SK-N-SH (cell line): ENCODE measurements around the gene GYPC. TPM values are rescaled to one million over a fixed set of nuclear protein-coding genes. Genes with fewer than 3 reads are reported as not detected.

Experiments used
- CTCF ChIA-PET: fragments of 300-600, 350-600 bp; formaldehyde crosslinking; extraction: SDS; loops from one replicate; lab custom pipeline; 2021; lab: Yijun Ruan, JAX
- POLR2A ChIA-PET: fragments of 350-600 bp; sonication (Branson Sonifier 250); formaldehyde crosslinking; extraction: SDS; loops from one replicate; lab custom pipeline; 2020; ENCODE audit warnings: antibody characterized with exemption, inconsistent platforms; lab: Yijun Ruan, JAX
- DNase-seq: peaks from one replicate; pipeline ENCODE4 v3.0.0; 2012
- H2AFZ ChIP-seq: fragments of 200-600 bp; sonication (generic); 2 replicates; pipeline ENCODE4 v1.8.1; 2016; ENCODE audit warnings: antibody characterized with exemption, mild to moderate bottlenecking, low read depth
- H3F3A ChIP-seq: fragments of 200-600 bp; sonication (generic); replicated peaks from 2 replicates; pipeline ENCODE3; 2016; ENCODE audit warnings: antibody characterized with exemption, mild to moderate bottlenecking; ENCODE audit not compliant: insufficient read depth
- H3K27ac ChIP-seq, 2 experiments: fragments of 200-500 bp in 1 of 2; fragments of 200-600 bp in 1 of 2; sonication (Bioruptor generic) in 1 of 2; sonication (generic), shearing (Covaris generic) in 1 of 2; 2 replicates each; pipeline versions ENCODE4 v1.5.1 to v1.6.1; 2014 to 2016; ENCODE audit warnings: low read depth in 2 of 2, inconsistent platforms in 1 of 2, low read length in 1 of 2, mild to moderate bottlenecking in 1 of 2, mixed read lengths in 1 of 2
- H3K27me3 ChIP-seq: fragments of 200-600 bp; sonication (generic), shearing (Covaris generic); 2 replicates; pipeline ENCODE4 v1.6.1; 2016; ENCODE audit warnings: mixed run types; ENCODE audit not compliant: insufficient read depth
- H3K36me3 ChIP-seq, 2 experiments: fragments of 200-500 bp in 1 of 2; fragments of 200-600 bp in 1 of 2; sonication (Bioruptor generic) in 1 of 2; sonication (generic) in 1 of 2; replicated peaks in 1 of 2; 2 replicates each; pipeline versions ENCODE3 to v1.5.1; 2014 to 2016; ENCODE audit warnings: low read length in 1 of 2, mild to moderate bottlenecking in 1 of 2; ENCODE audit not compliant: insufficient read depth in 2 of 2, control insufficient read depth in 1 of 2
- H3K4me1 ChIP-seq, 2 experiments: fragments of 200-500 bp in 1 of 2; fragments of 200-600 bp in 1 of 2; sonication (Bioruptor generic) in 1 of 2; sonication (generic), shearing (Covaris generic) in 1 of 2; 2 replicates each; pipeline versions ENCODE4 v1.5.1 to v1.6.1; 2014 to 2016; ENCODE audit warnings: low read depth in 1 of 2, low read length in 1 of 2, mixed run types in 1 of 2; ENCODE audit not compliant: insufficient read depth in 2 of 2, control insufficient read depth in 1 of 2
- H3K4me2 ChIP-seq: fragments of 200-600 bp; sonication (generic), shearing (Covaris generic); 2 replicates; pipeline ENCODE4 v1.6.1; 2017; ENCODE audit warnings: mixed run types
- H3K4me3 ChIP-seq, 2 experiments: fragments of 200-500 bp in 1 of 2; fragments of 200-600 bp in 1 of 2; sonication (Bioruptor generic) in 1 of 2; sonication (generic), shearing (Covaris generic) in 1 of 2; 2 replicates each; pipeline versions ENCODE4 v1.5.1 to v1.8.1; 2014 to 2016; ENCODE audit warnings: low read depth in 2 of 2, inconsistent platforms in 1 of 2, low read length in 1 of 2, mild to moderate bottlenecking in 1 of 2, mixed read lengths in 1 of 2, moderate library complexity in 1 of 2
- H3K79me2 ChIP-seq: fragments of 200-600 bp; sonication (generic); 2 replicates; pipeline ENCODE4 v1.8.1; 2017; ENCODE audit warnings: mild to moderate bottlenecking; ENCODE audit not compliant: insufficient read depth
- H3K9ac ChIP-seq: fragments of 200-600 bp; sonication (generic); 2 replicates; pipeline ENCODE4 v1.6.1; 2017; ENCODE audit warnings: mixed run types
- H3K9me2 ChIP-seq: fragments of 200-600 bp; sonication (generic); 2 replicates; pipeline ENCODE4 v1.6.1; 2017; ENCODE audit warnings: mixed run types
- H3K9me3 ChIP-seq: fragments of 200-600 bp; sonication (generic); 2 replicates; pipeline ENCODE4 v1.6.1; 2017; ENCODE audit warnings: mixed run types, mild to moderate bottlenecking, moderate library complexity
- H4K20me1 ChIP-seq: fragments of 200-600 bp; sonication (generic); 2 replicates; pipeline ENCODE4 v1.6.1; 2017; ENCODE audit warnings: mild to moderate bottlenecking, mixed run types; ENCODE audit not compliant: insufficient read depth
- CHD2 ChIP-seq: fragments of 150-350 bp; IDR thresholded peaks from 2 replicates; pipeline ENCODE4 v1.6.1; 2018; ENCODE audit warnings: low read length; ENCODE audit not compliant: partially characterized antibody
- CTCF ChIP-seq: fragments of 200-600 bp; sonication (generic); IDR thresholded peaks from 2 replicates; pipeline ENCODE4 v1.6.1; 2017; ENCODE audit warnings: antibody characterized with exemption, mild to moderate bottlenecking, moderate library complexity
- ELF1 ChIP-seq: IDR thresholded peaks from 2 replicates; pipeline ENCODE4 v1.4.0; 2012
- EP300 ChIP-seq, 2 experiments: IDR thresholded peaks; 2 replicates each; pipeline versions ENCODE4 v1.4.0 to v1.6.1; 2012; ENCODE audit warnings: borderline replicate concordance in 1 of 2, low read depth in 1 of 2, low read length in 1 of 2
- EZH2phosphoT487 ChIP-seq: fragments of 200-600 bp; sonication (generic); IDR thresholded peaks from 2 replicates; pipeline ENCODE4 v1.6.1; 2017; ENCODE audit warnings: low read depth, mixed run types, mild to moderate bottlenecking, antibody characterized with exemption, moderate library complexity, borderline replicate concordance
- FOSL2 ChIP-seq: IDR thresholded peaks from 2 replicates; pipeline ENCODE4 v1.4.0; 2012; ENCODE audit warnings: low read depth, mild to moderate bottlenecking, moderate library complexity, borderline replicate concordance
- FOXM1 ChIP-seq: IDR thresholded peaks from 2 replicates; pipeline ENCODE4 v1.4.0; 2012; ENCODE audit warnings: low read depth, mild to moderate bottlenecking
- GABPA ChIP-seq: IDR thresholded peaks from 2 replicates; pipeline ENCODE4 v1.4.0; 2012; ENCODE audit warnings: low read depth, mild to moderate bottlenecking
- GATA2 ChIP-seq: sonication (generic); formaldehyde crosslinking; IDR thresholded peaks from 2 replicates; pipeline ENCODE4 v1.5.0; 2020; ENCODE audit warnings: mild to moderate bottlenecking, missing genetic modification reagents
- MXI1 ChIP-seq: IDR thresholded peaks from 2 replicates; pipeline ENCODE4 v1.6.1; 2012; ENCODE audit warnings: mild to moderate bottlenecking, low read depth, low read length, improper control_type of control experiment
- POLR2AphosphoS5 ChIP-seq: IDR thresholded peaks from 2 replicates; pipeline ENCODE4 v1.6.1; 2012; ENCODE audit warnings: low read depth, low read length
- RFX5 ChIP-seq: IDR thresholded peaks from 2 replicates; pipeline ENCODE4 v1.6.1; 2012; ENCODE audit warnings: mild to moderate bottlenecking, improper control_type of control experiment, low read length
- SMC3 ChIP-seq: IDR thresholded peaks from 2 replicates; pipeline ENCODE4 v1.6.1; 2012; ENCODE audit warnings: low read depth, low read length, improper control_type of control experiment
- TCF12 ChIP-seq: IDR thresholded peaks from 2 replicates; pipeline ENCODE4 v1.4.0; 2012
- TEAD4 ChIP-seq: IDR thresholded peaks from 2 replicates; pipeline ENCODE4 v1.4.0; 2012; ENCODE audit warnings: mild to moderate bottlenecking, borderline replicate concordance; ENCODE audit not compliant: insufficient read depth
- YY1 ChIP-seq: IDR thresholded peaks from 2 replicates; pipeline ENCODE4 v1.4.0; 2012; ENCODE audit warnings: low read depth, mild to moderate bottlenecking
- WGBS: methylation state at CpG from one replicate; pipeline ENCODE4 v1.1.6; 2017; ENCODE audit warnings: low lambda C conversion rate; 5-methylcytosine and 5-hydroxymethylcytosine counted together
- polyA plus RNA-seq, 3 experiments: library from polyadenylated mRNA; depleted of rRNA; stranded (reverse); fragments of >200 nt; gene quantifications; 2 replicates each; pipeline ENCODE4 v1.2.3, GENCODE V29; 2012
- TF ChIP-seq, protein P1 (sequence below): fragments of 150-350 bp; IDR thresholded peaks from 2 replicates; pipeline ENCODE4 v1.6.1; 2016; ENCODE audit warnings: mild to moderate bottlenecking, low read depth, low read length
- TF ChIP-seq, protein P2 (sequence below): fragments of 150-350 bp; IDR thresholded peaks from 2 replicates; pipeline ENCODE4 v1.6.1; 2017; ENCODE audit warnings: antibody characterized with exemption, low read length, low read depth, borderline replicate concordance
- TF ChIP-seq, protein P3 (sequence below): IDR thresholded peaks from 2 replicates; pipeline ENCODE4 v1.6.1; 2012; ENCODE audit warnings: mild to moderate bottlenecking, low read depth, low read length, moderate library complexity

GYPC gene
- polyA plus RNA-seq, 1 of the 3 experiments (the other 2 are of a cell fraction), result not detected

- H3K4me3 ChIP-seq, result no peak overlapping the region
- H3K27me3 ChIP-seq, result no peaks in the 10 kb centered on the region
- no peaks in the 10 kb centered on the region; a peak in 1 of 4 replicates for H3K4me1 ChIP-seq
- WGBS, result 10% methylated on average over 6 of the region's 6 CpGs
- no peak overlapping the region for H2AFZ ChIP-seq
- no peaks in the 10 kb centered on the region for H4K20me1 ChIP-seq
- H3K9me3 ChIP-seq, result no peaks in the 10 kb centered on the region
- H3K9ac ChIP-seq, result no peak overlapping the region
- no peaks in the 10 kb centered on the region for H3F3A ChIP-seq
- no peaks in the 10 kb centered on the region for H3K79me2 ChIP-seq
- no peak for DNase-seq
- H3K4me2 ChIP-seq, result no peak overlapping the region
- no peak overlapping the region for H3K27ac ChIP-seq
- ChIA-PET POLR2A (no interaction called here), CTCF (no interaction called here)
- no peaks in the 10 kb centered on the region for H3K36me3 ChIP-seq
- peaks cover 5% of the 10 kb centered on the region; the same call in 1 of the 2 replicates for H3K9me2 ChIP-seq
- TF ChIP-seq TCF12, result no peak
- no peak for TF ChIP-seq EZH2phosphoT487
- no peak for TF ChIP-seq TEAD4
- no peak for TF ChIP-seq MXI1
- no peak for TF ChIP-seq CHD2
- no peak for TF ChIP-seq YY1
- no peak for TF ChIP-seq EP300 (IDR thresholded peaks at IDR 0.05; ENCODE audit: borderline replicate concordance in 1 of 2, low read depth in 1 of 2, low read length in 1 of 2)
- TF ChIP-seq FOXM1, result no peak
- TF ChIP-seq ELF1, result no peak
- no peak for TF ChIP-seq GABPA
- TF ChIP-seq, protein P1, sequence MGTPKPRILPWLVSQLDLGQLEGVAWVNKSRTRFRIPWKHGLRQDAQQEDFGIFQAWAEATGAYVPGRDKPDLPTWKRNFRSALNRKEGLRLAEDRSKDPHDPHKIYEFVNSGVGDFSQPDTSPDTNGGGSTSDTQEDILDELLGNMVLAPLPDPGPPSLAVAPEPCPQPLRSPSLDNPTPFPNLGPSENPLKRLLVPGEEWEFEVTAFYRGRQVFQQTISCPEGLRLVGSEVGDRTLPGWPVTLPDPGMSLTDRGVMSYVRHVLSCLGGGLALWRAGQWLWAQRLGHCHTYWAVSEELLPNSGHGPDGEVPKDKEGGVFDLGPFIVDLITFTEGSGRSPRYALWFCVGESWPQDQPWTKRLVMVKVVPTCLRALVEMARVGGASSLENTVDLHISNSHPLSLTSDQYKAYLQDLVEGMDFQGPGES, result no peak
- TF ChIP-seq RFX5, result no peak
- TF ChIP-seq FOSL2, result no peak
- no peak for TF ChIP-seq SMC3
- TF ChIP-seq POLR2AphosphoS5, result no peak
- TF ChIP-seq CTCF, result no peak
- TF ChIP-seq, protein P2, sequence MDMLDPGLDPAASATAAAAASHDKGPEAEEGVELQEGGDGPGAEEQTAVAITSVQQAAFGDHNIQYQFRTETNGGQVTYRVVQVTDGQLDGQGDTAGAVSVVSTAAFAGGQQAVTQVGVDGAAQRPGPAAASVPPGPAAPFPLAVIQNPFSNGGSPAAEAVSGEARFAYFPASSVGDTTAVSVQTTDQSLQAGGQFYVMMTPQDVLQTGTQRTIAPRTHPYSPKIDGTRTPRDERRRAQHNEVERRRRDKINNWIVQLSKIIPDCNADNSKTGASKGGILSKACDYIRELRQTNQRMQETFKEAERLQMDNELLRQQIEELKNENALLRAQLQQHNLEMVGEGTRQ, result no peak
- no peak for TF ChIP-seq GATA2 (CRISPR knock-in tag)
- TF ChIP-seq, protein P3, sequence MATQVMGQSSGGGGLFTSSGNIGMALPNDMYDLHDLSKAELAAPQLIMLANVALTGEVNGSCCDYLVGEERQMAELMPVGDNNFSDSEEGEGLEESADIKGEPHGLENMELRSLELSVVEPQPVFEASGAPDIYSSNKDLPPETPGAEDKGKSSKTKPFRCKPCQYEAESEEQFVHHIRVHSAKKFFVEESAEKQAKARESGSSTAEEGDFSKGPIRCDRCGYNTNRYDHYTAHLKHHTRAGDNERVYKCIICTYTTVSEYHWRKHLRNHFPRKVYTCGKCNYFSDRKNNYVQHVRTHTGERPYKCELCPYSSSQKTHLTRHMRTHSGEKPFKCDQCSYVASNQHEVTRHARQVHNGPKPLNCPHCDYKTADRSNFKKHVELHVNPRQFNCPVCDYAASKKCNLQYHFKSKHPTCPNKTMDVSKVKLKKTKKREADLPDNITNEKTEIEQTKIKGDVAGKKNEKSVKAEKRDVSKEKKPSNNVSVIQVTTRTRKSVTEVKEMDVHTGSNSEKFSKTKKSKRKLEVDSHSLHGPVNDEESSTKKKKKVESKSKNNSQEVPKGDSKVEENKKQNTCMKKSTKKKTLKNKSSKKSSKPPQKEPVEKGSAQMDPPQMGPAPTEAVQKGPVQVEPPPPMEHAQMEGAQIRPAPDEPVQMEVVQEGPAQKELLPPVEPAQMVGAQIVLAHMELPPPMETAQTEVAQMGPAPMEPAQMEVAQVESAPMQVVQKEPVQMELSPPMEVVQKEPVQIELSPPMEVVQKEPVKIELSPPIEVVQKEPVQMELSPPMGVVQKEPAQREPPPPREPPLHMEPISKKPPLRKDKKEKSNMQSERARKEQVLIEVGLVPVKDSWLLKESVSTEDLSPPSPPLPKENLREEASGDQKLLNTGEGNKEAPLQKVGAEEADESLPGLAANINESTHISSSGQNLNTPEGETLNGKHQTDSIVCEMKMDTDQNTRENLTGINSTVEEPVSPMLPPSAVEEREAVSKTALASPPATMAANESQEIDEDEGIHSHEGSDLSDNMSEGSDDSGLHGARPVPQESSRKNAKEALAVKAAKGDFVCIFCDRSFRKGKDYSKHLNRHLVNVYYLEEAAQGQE, result no peak
Measured at GRCh38 chr2:126714191-126714965, 58.4 kb downstream of the GYPC start.
